GM23338 (cell line): ENCODE results near the gene TMEM41B.

Experiments used
- CREB1 ChIP-seq: fragments of 250-450 bp; sonication (Bioruptor Pico); IDR thresholded peaks from 2 replicates; pipeline ENCODE4 v1.5.0; 2020; ENCODE audit warnings: low read depth, mild to moderate bottlenecking, moderate library complexity
- EZH2 ChIP-seq: fragments of 200-600 bp; sonication (generic); IDR thresholded peaks from one replicate; pipeline ENCODE4 v1.8.0; 2017; ENCODE audit warnings: antibody characterized with exemption, mild to moderate bottlenecking, low read depth; ENCODE audit not compliant: unreplicated experiment
- EZH2phosphoT487 ChIP-seq: fragments of 200-600 bp; sonication (generic); IDR thresholded peaks from one replicate; pipeline ENCODE4 v1.8.1; 2018; ENCODE audit warnings: antibody characterized with exemption; ENCODE audit not compliant: unreplicated experiment
- JUNB ChIP-seq: IDR thresholded peaks from one replicate; pipeline ENCODE4 v1.6.1; 2016; ENCODE audit warnings: antibody characterized with exemption; ENCODE audit not compliant: unreplicated experiment
- NANOG ChIP-seq: IDR thresholded peaks from 2 replicates; pipeline ENCODE4 v1.6.1; 2016; ENCODE audit warnings: antibody characterized with exemption, borderline replicate concordance
- POLR2AphosphoS5 ChIP-seq: IDR thresholded peaks from 2 replicates; pipeline ENCODE4 v1.6.1; 2016; ENCODE audit warnings: antibody characterized with exemption, low read depth
- ZNF114 ChIP-seq: fragments of 250-450 bp; sonication (Bioruptor Pico); IDR thresholded peaks from 2 replicates; pipeline ENCODE4 v1.5.0; 2020; ENCODE audit warnings: mild to moderate bottlenecking, moderate library complexity
- ZNF331 ChIP-seq: fragments of 250-450 bp; sonication (Bioruptor Pico); IDR thresholded peaks from 2 replicates; pipeline ENCODE4 v1.5.0; 2020; ENCODE audit warnings: low read depth, mild to moderate bottlenecking, moderate library complexity
- TF ChIP-seq, protein P1 (sequence below), 2 experiments: fragments of 200-600 bp in 1 of 2; sonication (generic) in 1 of 2; conservative IDR thresholded peaks; 2 replicates each; pipeline versions ENCODE4 v1.5.1 to v1.6.1; 2016 to 2017; ENCODE audit warnings: antibody characterized with exemption in 2 of 2, low read depth in 2 of 2, mild to moderate bottlenecking in 2 of 2, moderate library complexity in 1 of 2
- TF ChIP-seq, protein P2 (sequence below): IDR thresholded peaks from one replicate; pipeline ENCODE4 v1.6.1; 2018; ENCODE audit warnings: antibody characterized with exemption; ENCODE audit not compliant: unreplicated experiment
- TF ChIP-seq, protein P3 (sequence below): IDR thresholded peaks from 2 replicates; pipeline ENCODE4 v1.6.1; 2016; ENCODE audit warnings: antibody characterized with exemption
- TF ChIP-seq, protein P4 (sequence below): fragments of 250-450 bp; sonication (Bioruptor Pico); IDR thresholded peaks from 2 replicates; pipeline ENCODE4 v1.5.0; 2020; ENCODE audit warnings: mild to moderate bottlenecking, moderate library complexity

DNA sequence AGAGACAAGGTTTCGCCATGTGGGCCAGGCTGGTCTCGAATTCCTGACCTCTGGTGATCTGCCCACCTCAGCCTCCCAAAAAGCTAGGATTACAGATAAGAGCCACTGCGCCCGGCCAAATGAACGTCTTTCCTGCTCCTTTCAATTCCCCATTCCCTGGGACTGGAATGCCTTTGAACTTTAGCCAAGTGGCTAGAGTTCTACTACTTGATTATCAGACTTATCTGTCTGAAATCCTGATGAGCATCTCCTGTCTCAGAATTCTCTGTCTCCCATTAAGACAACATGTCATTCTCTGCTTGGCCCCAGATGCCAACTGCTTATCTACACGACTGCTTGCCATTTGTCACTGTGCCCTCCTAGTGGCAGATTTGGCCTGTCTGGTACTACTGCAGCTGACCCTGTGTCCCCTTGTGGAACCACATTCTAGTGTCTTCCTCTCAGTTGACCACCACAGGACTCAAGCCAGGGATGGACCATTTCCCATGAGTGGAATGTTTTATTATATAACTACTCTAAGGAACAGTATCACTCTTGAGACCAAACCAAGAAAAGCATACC is 37.0 kb upstream of the TMEM41B start:
- no peak for TF ChIP-seq ZNF114 (CRISPR knock-in tag)
- TF ChIP-seq, protein P1, sequence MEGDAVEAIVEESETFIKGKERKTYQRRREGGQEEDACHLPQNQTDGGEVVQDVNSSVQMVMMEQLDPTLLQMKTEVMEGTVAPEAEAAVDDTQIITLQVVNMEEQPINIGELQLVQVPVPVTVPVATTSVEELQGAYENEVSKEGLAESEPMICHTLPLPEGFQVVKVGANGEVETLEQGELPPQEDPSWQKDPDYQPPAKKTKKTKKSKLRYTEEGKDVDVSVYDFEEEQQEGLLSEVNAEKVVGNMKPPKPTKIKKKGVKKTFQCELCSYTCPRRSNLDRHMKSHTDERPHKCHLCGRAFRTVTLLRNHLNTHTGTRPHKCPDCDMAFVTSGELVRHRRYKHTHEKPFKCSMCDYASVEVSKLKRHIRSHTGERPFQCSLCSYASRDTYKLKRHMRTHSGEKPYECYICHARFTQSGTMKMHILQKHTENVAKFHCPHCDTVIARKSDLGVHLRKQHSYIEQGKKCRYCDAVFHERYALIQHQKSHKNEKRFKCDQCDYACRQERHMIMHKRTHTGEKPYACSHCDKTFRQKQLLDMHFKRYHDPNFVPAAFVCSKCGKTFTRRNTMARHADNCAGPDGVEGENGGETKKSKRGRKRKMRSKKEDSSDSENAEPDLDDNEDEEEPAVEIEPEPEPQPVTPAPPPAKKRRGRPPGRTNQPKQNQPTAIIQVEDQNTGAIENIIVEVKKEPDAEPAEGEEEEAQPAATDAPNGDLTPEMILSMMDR (conservative IDR thresholded peaks at IDR 0.05; ENCODE audit: low read depth in 2 of 2): no peak
- TF ChIP-seq EZH2: no peak
- TF ChIP-seq ZNF331 (CRISPR knock-in tag): no peak
- TF ChIP-seq EZH2phosphoT487: no peak
- TF ChIP-seq, protein P2, sequence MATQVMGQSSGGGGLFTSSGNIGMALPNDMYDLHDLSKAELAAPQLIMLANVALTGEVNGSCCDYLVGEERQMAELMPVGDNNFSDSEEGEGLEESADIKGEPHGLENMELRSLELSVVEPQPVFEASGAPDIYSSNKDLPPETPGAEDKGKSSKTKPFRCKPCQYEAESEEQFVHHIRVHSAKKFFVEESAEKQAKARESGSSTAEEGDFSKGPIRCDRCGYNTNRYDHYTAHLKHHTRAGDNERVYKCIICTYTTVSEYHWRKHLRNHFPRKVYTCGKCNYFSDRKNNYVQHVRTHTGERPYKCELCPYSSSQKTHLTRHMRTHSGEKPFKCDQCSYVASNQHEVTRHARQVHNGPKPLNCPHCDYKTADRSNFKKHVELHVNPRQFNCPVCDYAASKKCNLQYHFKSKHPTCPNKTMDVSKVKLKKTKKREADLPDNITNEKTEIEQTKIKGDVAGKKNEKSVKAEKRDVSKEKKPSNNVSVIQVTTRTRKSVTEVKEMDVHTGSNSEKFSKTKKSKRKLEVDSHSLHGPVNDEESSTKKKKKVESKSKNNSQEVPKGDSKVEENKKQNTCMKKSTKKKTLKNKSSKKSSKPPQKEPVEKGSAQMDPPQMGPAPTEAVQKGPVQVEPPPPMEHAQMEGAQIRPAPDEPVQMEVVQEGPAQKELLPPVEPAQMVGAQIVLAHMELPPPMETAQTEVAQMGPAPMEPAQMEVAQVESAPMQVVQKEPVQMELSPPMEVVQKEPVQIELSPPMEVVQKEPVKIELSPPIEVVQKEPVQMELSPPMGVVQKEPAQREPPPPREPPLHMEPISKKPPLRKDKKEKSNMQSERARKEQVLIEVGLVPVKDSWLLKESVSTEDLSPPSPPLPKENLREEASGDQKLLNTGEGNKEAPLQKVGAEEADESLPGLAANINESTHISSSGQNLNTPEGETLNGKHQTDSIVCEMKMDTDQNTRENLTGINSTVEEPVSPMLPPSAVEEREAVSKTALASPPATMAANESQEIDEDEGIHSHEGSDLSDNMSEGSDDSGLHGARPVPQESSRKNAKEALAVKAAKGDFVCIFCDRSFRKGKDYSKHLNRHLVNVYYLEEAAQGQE: no peak
- TF ChIP-seq, protein P3, sequence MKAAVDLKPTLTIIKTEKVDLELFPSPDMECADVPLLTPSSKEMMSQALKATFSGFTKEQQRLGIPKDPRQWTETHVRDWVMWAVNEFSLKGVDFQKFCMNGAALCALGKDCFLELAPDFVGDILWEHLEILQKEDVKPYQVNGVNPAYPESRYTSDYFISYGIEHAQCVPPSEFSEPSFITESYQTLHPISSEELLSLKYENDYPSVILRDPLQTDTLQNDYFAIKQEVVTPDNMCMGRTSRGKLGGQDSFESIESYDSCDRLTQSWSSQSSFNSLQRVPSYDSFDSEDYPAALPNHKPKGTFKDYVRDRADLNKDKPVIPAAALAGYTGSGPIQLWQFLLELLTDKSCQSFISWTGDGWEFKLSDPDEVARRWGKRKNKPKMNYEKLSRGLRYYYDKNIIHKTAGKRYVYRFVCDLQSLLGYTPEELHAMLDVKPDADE: no peak
- no peak for TF ChIP-seq JUNB
- TF ChIP-seq POLR2AphosphoS5: no peak
- TF ChIP-seq, protein P4, sequence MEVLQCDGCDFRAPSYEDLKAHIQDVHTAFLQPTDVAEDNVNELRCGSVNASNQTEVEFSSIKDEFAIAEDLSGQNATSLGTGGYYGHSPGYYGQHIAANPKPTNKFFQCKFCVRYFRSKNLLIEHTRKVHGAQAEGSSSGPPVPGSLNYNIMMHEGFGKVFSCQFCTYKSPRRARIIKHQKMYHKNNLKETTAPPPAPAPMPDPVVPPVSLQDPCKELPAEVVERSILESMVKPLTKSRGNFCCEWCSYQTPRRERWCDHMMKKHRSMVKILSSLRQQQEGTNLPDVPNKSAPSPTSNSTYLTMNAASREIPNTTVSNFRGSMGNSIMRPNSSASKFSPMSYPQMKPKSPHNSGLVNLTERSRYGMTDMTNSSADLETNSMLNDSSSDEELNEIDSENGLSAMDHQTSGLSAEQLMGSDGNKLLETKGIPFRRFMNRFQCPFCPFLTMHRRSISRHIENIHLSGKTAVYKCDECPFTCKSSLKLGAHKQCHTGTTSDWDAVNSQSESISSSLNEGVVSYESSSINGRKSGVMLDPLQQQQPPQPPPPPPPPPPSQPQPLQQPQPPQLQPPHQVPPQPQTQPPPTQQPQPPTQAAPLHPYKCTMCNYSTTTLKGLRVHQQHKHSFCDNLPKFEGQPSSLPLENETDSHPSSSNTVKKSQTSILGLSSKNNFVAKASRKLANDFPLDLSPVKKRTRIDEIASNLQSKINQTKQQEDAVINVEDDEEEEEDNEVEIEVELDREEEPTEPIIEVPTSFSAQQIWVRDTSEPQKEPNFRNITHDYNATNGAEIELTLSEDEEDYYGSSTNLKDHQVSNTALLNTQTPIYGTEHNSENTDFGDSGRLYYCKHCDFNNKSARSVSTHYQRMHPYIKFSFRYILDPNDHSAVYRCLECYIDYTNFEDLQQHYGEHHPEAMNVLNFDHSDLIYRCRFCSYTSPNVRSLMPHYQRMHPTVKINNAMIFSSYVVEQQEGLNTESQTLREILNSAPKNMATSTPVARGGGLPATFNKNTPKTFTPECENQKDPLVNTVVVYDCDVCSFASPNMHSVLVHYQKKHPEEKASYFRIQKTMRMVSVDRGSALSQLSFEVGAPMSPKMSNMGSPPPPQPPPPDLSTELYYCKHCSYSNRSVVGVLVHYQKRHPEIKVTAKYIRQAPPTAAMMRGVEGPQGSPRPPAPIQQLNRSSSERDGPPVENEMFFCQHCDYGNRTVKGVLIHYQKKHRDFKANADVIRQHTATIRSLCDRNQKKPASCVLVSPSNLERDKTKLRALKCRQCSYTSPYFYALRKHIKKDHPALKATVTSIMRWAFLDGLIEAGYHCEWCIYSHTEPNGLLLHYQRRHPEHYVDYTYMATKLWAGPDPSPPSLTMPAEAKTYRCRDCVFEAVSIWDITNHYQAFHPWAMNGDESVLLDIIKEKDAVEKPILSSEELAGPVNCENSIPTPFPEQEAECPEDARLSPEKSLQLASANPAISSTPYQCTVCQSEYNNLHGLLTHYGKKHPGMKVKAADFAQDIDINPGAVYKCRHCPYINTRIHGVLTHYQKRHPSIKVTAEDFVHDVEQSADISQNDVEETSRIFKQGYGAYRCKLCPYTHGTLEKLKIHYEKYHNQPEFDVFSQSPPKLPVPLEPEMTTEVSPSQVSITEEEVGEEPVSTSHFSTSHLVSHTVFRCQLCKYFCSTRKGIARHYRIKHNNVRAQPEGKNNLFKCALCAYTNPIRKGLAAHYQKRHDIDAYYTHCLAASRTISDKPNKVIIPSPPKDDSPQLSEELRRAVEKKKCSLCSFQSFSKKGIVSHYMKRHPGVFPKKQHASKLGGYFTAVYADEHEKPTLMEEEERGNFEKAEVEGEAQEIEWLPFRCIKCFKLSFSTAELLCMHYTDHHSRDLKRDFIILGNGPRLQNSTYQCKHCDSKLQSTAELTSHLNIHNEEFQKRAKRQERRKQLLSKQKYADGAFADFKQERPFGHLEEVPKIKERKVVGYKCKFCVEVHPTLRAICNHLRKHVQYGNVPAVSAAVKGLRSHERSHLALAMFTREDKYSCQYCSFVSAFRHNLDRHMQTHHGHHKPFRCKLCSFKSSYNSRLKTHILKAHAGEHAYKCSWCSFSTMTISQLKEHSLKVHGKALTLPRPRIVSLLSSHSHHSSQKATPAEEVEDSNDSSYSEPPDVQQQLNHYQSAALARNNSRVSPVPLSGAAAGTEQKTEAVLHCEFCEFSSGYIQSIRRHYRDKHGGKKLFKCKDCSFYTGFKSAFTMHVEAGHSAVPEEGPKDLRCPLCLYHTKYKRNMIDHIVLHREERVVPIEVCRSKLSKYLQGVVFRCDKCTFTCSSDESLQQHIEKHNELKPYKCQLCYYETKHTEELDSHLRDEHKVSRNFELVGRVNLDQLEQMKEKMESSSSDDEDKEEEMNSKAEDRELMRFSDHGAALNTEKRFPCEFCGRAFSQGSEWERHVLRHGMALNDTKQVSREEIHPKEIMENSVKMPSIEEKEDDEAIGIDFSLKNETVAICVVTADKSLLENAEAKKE (CRISPR knock-in tag): no peak
- TF ChIP-seq NANOG: no peak
- no peak for TF ChIP-seq CREB1 (CRISPR knock-in tag)
